Stimulated activated CD8-positive, alpha-beta memory T cell treated with anti-CD3 and anti-CD28 coated beads, Interleukin-15, amount 100 ng/mL, for 48 hours (primary cell): ENCODE measurements around the gene KIF5A.
"Not testable (repeated sequence)": the region's sequence is repeated elsewhere in the genome, so short reads cannot be mapped to it uniquely, and the experiment has no call there.

Source experiments
- DNase-seq, 2 donors: peaks; one replicate each; pipeline ENCODE4 v3.0.0-alpha.2; 2020; ENCODE audit warnings: low read depth in 2 of 2

The KIF5A gene

DNA sequence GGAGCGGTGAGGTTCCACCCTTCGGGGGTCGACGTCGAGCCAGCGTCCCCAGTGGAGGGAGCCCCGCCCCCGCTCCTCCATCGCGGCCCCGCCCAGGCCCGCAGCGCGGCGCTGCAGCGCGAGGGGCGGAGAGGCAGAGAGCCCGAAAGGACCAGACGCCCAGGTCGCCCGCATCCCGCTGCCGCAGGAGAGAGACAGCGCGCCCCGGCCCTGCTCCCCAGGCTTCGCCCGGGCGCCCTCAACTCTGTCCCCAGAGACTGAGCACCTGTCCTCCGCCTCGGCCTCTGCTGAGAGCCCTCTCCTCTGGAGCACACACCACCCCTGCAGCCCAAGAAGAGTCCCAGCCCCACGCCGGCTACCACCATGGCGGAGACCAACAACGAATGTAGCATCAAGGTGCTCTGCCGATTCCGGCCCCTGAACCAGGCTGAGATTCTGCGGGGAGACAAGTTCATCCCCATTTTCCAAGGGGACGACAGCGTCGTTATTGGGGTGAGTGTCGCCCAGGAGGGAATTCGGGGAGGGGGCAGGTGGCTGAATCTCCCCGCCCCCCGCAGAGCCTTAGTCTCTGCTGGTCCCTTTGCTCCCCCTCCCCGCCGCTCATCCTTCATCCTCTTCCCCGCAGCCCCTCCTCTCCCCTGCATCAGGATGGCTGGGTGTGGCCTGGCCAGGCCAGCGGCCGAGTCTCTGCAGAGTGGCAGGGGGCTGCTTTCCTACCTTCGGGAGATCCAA, at the start of gene KIF5A:
Gene KIF5A, plus strand, starts transcription at position 136 of the 732 bp plus-strand sequence. Its CDS starts 228 bp downstream, at position 364.
- peak; percentile 47 to 54 for DNase-seq

GRCh38 chr12:57500213-57500612, 49.6 kb upstream of the KIF5A start:
- no peak for DNase-seq

- DNase-seq = not testable (repeated sequence)
These were observed 47.4 kb upstream of the KIF5A start for GRCh38 chr12:57502311-57502969.

GRCh38 chr12:57506541-57506940, 43.3 kb upstream of the KIF5A start:
- not testable (repeated sequence) for DNase-seq

- DNase-seq = not testable (repeated sequence)
These were observed 42.0 kb upstream of the KIF5A start for GRCh38 chr12:57507796-57508195.

DNA sequence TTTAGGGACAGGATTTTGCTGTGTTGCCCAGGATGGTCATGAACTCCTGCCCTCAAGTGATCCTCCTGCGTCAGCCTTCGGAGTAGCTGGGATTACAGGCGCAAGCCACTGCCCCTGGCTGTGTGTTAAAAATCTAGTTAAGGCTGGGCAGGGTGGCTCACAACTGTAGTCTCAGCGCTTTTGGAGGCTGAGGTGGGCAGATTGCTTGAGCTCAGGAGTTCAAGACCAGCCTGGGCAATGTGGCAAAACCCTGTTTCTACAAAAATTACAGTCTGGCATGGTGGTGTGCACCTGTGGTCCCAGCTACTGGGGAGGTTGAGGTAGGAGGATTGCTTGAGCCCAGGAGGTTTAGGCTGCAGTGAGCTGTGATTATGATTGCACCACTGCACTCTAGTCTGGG, 38.7 kb upstream of the KIF5A start:
- DNase-seq = no peak

DNA sequence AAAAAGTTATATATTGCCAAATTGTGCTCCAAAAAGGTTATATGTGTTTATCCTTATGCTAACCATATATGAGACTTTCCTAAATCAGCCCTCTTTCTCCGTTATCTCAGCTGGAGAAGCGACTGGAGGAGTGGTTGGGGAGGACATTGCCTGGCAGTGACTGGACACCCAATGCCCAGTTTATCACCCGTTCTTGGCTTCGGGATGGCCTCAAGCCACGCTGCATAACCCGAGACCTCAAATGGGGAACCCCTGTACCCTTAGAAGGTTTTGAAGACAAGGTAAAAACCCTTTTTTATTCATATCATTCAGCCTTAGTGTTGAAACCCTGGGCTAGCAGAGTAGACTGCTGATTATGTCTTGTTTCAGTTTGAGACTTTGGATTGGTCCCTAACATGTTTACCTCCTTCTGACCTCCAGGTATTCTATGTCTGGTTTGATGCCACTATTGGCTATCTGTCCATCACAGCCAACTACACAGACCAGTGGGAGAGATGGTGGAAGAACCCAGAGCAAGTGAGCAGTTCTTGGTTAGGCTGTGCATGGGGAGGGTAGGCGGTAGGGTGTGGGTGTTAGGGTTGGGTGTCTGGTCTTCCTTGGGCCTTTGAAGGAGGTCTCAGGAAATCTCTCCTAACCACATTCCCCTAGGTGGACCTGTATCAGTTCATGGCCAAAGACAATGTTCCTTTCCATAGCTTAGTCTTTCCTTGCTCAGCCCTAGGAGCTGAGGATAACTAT, 38.1 kb upstream of the KIF5A start:
- no peak for DNase-seq

DNA sequence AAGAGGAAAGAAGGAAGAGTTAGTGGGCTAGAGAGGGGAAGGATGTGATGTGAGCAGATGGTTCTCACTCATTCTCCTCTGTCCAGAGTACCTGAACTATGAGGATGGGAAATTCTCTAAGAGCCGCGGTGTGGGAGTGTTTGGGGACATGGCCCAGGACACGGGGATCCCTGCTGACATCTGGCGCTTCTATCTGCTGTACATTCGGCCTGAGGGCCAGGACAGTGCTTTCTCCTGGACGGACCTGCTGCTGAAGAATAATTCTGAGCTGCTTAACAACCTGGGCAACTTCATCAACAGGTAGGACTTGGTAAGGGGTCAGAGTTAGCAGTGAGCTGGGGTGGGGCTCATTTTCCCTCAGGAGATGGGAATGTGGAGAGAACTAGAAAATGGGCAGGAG, 37.2 kb upstream of the KIF5A start:
- no peak for DNase-seq

GRCh38 chr12:57513266-57513665, 36.6 kb upstream of the KIF5A start:
- DNase-seq = no peak

GRCh38 chr12:57513677-57514076, 36.2 kb upstream of the KIF5A start:
- DNase-seq = not testable (repeated sequence)

DNA sequence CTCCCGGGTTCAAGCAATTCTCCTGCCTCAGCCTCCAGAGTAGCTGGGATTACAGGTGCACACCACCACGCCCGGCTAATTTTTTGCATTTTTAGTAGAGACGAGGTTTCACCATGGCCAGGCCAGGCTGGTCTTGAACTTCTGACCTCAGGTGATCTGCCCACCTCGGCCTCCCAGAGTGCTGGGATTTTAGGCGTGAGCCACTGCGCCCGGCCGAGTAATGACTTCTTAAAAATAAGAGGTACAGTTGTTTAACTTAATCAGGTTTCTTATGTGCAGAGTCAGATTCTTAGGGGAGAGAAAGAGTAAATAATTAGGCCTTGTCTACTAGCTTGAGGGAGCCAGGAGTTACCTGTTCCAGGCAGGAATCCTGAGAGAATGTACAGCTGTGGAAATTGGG, 35.6 kb upstream of the KIF5A start:
- not testable (repeated sequence) for DNase-seq

- no peak for DNase-seq
These were observed 35.0 kb upstream of the KIF5A start for GRCh38 chr12:57514720-57515407.

GRCh38 chr12:57515408-57515933, 34.4 kb upstream of the KIF5A start:
- no peak for DNase-seq

DNA sequence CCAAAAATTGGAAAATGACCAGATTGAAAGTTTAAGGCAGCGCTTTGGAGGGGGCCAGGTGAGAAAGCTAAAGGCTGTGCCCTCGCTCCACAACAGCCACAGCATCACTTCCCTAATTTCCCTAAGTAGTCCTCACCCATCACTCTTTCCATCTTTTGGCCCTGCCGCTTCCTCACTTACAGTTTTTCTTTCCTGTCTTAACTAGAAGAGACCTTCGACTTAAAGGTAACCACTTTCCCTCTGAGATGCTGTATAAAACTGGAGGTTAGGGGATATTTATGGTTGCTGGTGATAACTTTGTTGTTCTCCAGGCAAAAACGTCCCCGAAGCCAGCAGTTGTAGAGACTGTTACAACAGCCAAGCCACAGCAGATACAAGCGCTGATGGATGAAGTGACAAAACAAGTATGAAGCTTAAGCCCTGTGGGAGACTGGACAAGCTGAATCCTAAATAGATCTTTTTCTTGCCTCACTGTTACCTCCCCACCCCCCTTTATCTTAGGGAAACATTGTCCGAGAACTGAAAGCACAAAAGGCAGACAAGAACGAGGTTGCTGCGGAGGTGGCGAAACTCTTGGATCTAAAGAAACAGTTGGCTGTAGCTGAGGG, 33.8 kb upstream of the KIF5A start:
- DNase-seq = no peak

DNA sequence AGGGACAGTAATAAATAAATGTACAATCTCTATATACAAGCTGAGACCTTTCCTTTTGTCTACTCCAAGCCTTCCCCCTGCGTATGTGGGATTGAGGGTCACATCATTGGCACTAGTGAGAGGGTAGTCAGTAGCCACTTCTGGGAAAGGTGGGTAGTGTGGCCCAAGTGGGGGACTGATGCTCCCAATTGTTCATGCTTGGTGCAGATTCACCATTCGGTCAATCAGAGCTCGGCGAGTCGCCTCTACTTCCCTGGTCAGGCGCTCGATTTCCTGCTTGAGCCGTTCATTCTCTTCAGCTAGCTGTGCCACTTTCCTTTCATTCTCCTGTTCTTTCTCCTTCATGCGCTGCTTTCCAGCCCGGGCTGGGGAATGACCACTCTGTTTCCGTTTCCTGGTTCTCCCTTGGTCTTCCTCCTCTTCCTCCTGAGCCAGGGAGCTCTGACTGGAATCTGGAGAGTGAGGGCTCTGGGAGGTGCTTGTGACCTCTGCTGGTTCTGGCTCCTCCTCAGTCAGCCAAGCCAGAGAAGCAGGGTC, 33.2 kb upstream of the KIF5A start:
- no peak for DNase-seq

- no peak for DNase-seq
These were observed 32.7 kb upstream of the KIF5A start for GRCh38 chr12:57517187-57517586.

- not testable (repeated sequence) for DNase-seq
These were observed 32.1 kb upstream of the KIF5A start for GRCh38 chr12:57517718-57518117.

GRCh38 chr12:57518176-57518919, 31.5 kb upstream of the KIF5A start:
- DNase-seq = no peak

GRCh38 chr12:57518920-57519795, 30.7 kb upstream of the KIF5A start:
- no peak for DNase-seq

DNA sequence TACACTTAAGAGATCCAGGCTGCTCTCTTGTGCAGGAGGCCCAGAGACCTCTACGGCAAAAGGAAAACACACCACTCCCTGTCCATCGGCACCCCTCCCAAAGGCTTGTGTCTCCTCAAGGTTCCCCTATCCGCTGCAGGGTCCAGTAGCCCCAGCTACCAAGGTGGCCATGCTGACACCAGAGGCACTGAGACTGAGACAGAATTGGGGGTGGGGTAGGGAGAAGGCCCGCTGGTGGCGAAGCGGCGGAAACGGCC, 30.1 kb upstream of the KIF5A start:
- DNase-seq = no peak
